IMR-90 (cell line): ENCODE results near the gene WDR81. TPM values are rescaled to one million over a fixed set of nuclear protein-coding genes. Genes with fewer than 3 reads are reported as not detected.
A peak's percentile ranks its signal among the peaks of the same experiment; 100 is the strongest.

Source experiments
- ATAC-seq: fragments of 200-7000 bp; cut with Tn5 transposase; 2 replicates; pipeline ENCODE4 v1.9.1; 2020; ENCODE audit warnings: low read depth, mild to moderate bottlenecking, moderate library complexity
- BruUV-seq: library from RNA; stranded (reverse); fragments of 400-500 nt; replicated peaks from 2 replicates; lab custom pipeline; 2021; lab: Mats Ljungman, UMichigan
- CTCF ChIA-PET: fragments of 300-600 bp; formaldehyde crosslinking; extraction: SDS; loops from one replicate; lab custom pipeline; 2021; ENCODE audit warnings: antibody characterized with exemption; lab: Yijun Ruan, JAX
- POLR2A ChIA-PET: fragments of 300-600 bp; sonication (Branson Sonifier 250); formaldehyde crosslinking; loops from one replicate; lab custom pipeline; 2022; ENCODE audit warnings: antibody characterized with exemption; ENCODE audit not compliant: unreplicated experiment; lab: Charles Lee
- DNase-seq: peaks from one replicate; pipeline ENCODE4 v3.0.0; 2013
- H2AFZ ChIP-seq: replicated peaks from 2 replicates; pipeline ENCODE3; 2013; ENCODE audit warnings: low read length, mild to moderate bottlenecking; ENCODE audit not compliant: poor library complexity
- H2AK5ac ChIP-seq: 2 replicates; pipeline ENCODE4 v1.6.1; 2013; ENCODE audit warnings: low read depth, low read length, inconsistent platforms
- H2AK9ac ChIP-seq: replicated peaks from 2 replicates; pipeline ENCODE3; 2013; ENCODE audit warnings: mild to moderate bottlenecking, low read depth, low read length, moderate library complexity; ENCODE audit not compliant: poor library complexity
- H2BK120ac ChIP-seq: 2 replicates; pipeline ENCODE4 v1.6.1; 2013; ENCODE audit warnings: low read depth, low read length, inconsistent platforms
- H2BK15ac ChIP-seq: 3 replicates; pipeline ENCODE4 v1.6.1; 2013; ENCODE audit warnings: low read depth, low read length, inconsistent platforms
- H2BK20ac ChIP-seq: 2 replicates; pipeline ENCODE4 v1.6.1; 2013; ENCODE audit warnings: low read depth, mild to moderate bottlenecking, inconsistent platforms, low read length, moderate library complexity
- H2BK5ac ChIP-seq: 2 replicates; pipeline ENCODE4 v1.6.1; 2013; ENCODE audit warnings: mild to moderate bottlenecking, low read depth, low read length, inconsistent platforms; ENCODE audit not compliant: poor library complexity, severe bottlenecking
- H3K14ac ChIP-seq: replicated peaks from 2 replicates; pipeline ENCODE4 v1.6.1; 2013; ENCODE audit warnings: low read depth, low read length, inconsistent platforms
- H3K18ac ChIP-seq: 2 replicates; pipeline ENCODE4 v1.6.1; 2013; ENCODE audit warnings: low read depth, low read length, control low read depth
- H3K23ac ChIP-seq: 2 replicates; pipeline ENCODE4 v1.6.1; 2013; ENCODE audit warnings: low read depth, low read length, inconsistent platforms
- H3K27ac ChIP-seq: 2 replicates; pipeline ENCODE4 v1.5.1; 2013; ENCODE audit warnings: mild to moderate bottlenecking, control low read depth, low read length; ENCODE audit not compliant: insufficient read depth
- H3K27me3 ChIP-seq: 2 replicates; pipeline ENCODE4 v1.6.1; 2013; ENCODE audit warnings: low read length; ENCODE audit not compliant: control insufficient read depth, insufficient read depth
- H3K36me3 ChIP-seq: 2 replicates; pipeline ENCODE4 v1.6.1; 2013; ENCODE audit warnings: low read length, mixed read lengths; ENCODE audit not compliant: control insufficient read depth, insufficient read depth
- H3K4ac ChIP-seq: 2 replicates; pipeline ENCODE4 v1.6.1; 2013; ENCODE audit warnings: low read depth, low read length, inconsistent platforms
- H3K4me1 ChIP-seq: 2 replicates; pipeline ENCODE4 v1.6.1; 2013; ENCODE audit warnings: low read length, mixed read lengths; ENCODE audit not compliant: control insufficient read depth, insufficient read depth
- H3K4me2 ChIP-seq: 2 replicates; pipeline ENCODE4 v1.6.1; 2013; ENCODE audit warnings: low read depth, mild to moderate bottlenecking, control low read depth, low read length, moderate library complexity
- H3K4me3 ChIP-seq: 2 replicates; pipeline ENCODE4 v1.5.1; 2013; ENCODE audit warnings: low read depth, mild to moderate bottlenecking, control low read depth, low read length, moderate library complexity; ENCODE audit not compliant: insufficient read depth
- H3K56ac ChIP-seq: 2 replicates; pipeline ENCODE4 v1.6.1; 2013; ENCODE audit warnings: low read length, inconsistent platforms; ENCODE audit not compliant: insufficient read depth; ENCODE audit errors: extremely low read depth
- H3K79me1 ChIP-seq, 2 experiments: 2 replicates each; pipeline ENCODE4 v1.6.1; 2013; ENCODE audit warnings: low read length in 2 of 2, inconsistent platforms in 1 of 2, low read depth in 1 of 2
- H3K9ac ChIP-seq: 2 replicates; pipeline ENCODE4 v1.6.1; 2013; ENCODE audit warnings: low read depth, low read length, control low read depth
- H3K9me1 ChIP-seq: 2 replicates; pipeline ENCODE4 v1.6.1; 2013; ENCODE audit warnings: low read length, inconsistent platforms; ENCODE audit not compliant: insufficient read depth
- H3K9me3 ChIP-seq: 2 replicates; pipeline ENCODE4 v1.6.1; 2013; ENCODE audit warnings: low read length; ENCODE audit not compliant: control insufficient read depth, insufficient read depth
- H4K20me1 ChIP-seq: 2 replicates; pipeline ENCODE4 v1.6.1; 2013; ENCODE audit warnings: low read length, inconsistent platforms; ENCODE audit not compliant: insufficient read depth
- H4K5ac ChIP-seq: 2 replicates; pipeline ENCODE4 v1.6.1; 2013; ENCODE audit warnings: mild to moderate bottlenecking, low read depth, low read length, control low read depth
- H4K8ac ChIP-seq, 2 experiments: 2 replicates each; pipeline ENCODE4 v1.6.1; 2013; ENCODE audit warnings: low read depth in 2 of 2, low read length in 2 of 2, control low read depth in 1 of 2, inconsistent platforms in 1 of 2
- H4K91ac ChIP-seq: 2 replicates; pipeline ENCODE4 v1.6.1; 2013; ENCODE audit warnings: low read depth, low read length, inconsistent platforms; ENCODE audit not compliant: insufficient read depth
- ELK1 ChIP-seq: fragments of 150-350 bp; IDR thresholded peaks from 2 replicates; pipeline ENCODE4 v1.6.1; 2016; ENCODE audit warnings: low read depth, mild to moderate bottlenecking, low read length, moderate library complexity, borderline replicate concordance
- FOS ChIP-seq: fragments of 150-350 bp; IDR thresholded peaks from 2 replicates; pipeline ENCODE4 v1.6.1; 2016; ENCODE audit warnings: low read depth, low read length
- WGBS, 2 experiments: methylation state at CpG; one replicate each; pipeline versions ENCODE4 v1.1.5 to v1.1.7; 2013; ENCODE audit warnings: missing lambda C conversion rate in 2 of 2; ENCODE audit not compliant: insufficient read length in 1 of 2; ENCODE audit errors: extremely low coverage in 2 of 2; 5-methylcytosine and 5-hydroxymethylcytosine counted together
- dilution Hi-C: fragments of 300-500 bp; cut with HindIII; formaldehyde crosslinking; loops from one replicate; pipeline ENCODE4 v1.14.3; 2018; ENCODE audit warnings: low sequenced_read_pairs; ENCODE audit not compliant: unreplicated experiment
- in situ Hi-C: fragments of 300-500 bp; cut with MboI; formaldehyde crosslinking; loops from 3 replicates; pipeline ENCODE4 v1.14.3; 2019; ENCODE audit warnings: low sequenced_read_pairs, inconsistent platforms, mixed read lengths
- intact Hi-C: fragments of 100-400 bp; cut with micrococcal nuclease; formaldehyde crosslinking; loops from 2 replicates; pipeline ENCODE4 v1.10.0; 2022
- polyA plus RNA-seq, 3 experiments: library from polyadenylated mRNA; depleted of rRNA; stranded (reverse); fragments of >200 nt; gene quantifications; 2 replicates each; pipeline ENCODE4 v1.2.3, GENCODE V29; 2012; ENCODE audit warnings: low replicate concordance in 1 of 3
- total RNA-seq: library from RNA; depleted of rRNA; stranded (reverse); fragments of >200 nt; gene quantifications from 2 replicates; pipeline ENCODE4 v1.2.3, GENCODE V29; 2012

WDR81 gene
- total and polyA plus RNA-seq, 2 of the 4 experiments (the other 2 are of a cell fraction): 3.0 to 8.4 TPM

GRCh38 chr17:1718362-1719165, 5.9 kb upstream of the WDR81 start:
- Histone ChIP-seq H3K4ac (peak overlapping the region; percentile 99), H3K56ac (no peak overlapping the region), H3K9me3 (no peaks in the 10 kb centered on the region), H2BK5ac (peak overlapping the region; percentile 35), H2BK120ac (peak overlapping the region; percentile 64), H2AK9ac (peak overlapping the region; percentile 96), H3K79me1 (peaks cover 0 to 27% of the 10 kb centered on the region in 2 experiments; a peak in 2 of 4 replicates), H3K4me2 (no peak overlapping the region), H3K4me3 (no peak overlapping the region), H3K9me1 (no peaks in the 10 kb centered on the region; the same call in 1 of the 2 replicates), H4K20me1 (peaks cover 20% of the 10 kb centered on the region), H4K5ac (peak overlapping the region; percentile 27; the same call in 1 of the 2 replicates), H3K9ac (no peak overlapping the region), H3K23ac (no peak overlapping the region), H3K14ac (peak overlapping the region; percentile 5; the same call in 1 of the 2 replicates), H2AK5ac (peak overlapping the region; percentile 84), H3K4me1 (peaks cover 10% of the 10 kb centered on the region), H2AFZ (peak overlapping the region; percentile 8), H3K27ac (peak overlapping the region; percentile 88), H2BK20ac (peak overlapping the region; percentile 69; the same call in 1 of the 2 replicates), H4K91ac (peak overlapping the region; percentile 53), H3K18ac (no peak overlapping the region), H2BK15ac (peak overlapping the region; percentile 62; the same call in 2 of the 3 replicates), H4K8ac (peak overlapping the region; percentile 50 to 84; a peak in 3 of 4 replicates), H3K27me3 (no peaks in the 10 kb centered on the region), H3K36me3 (peaks cover 11% of the 10 kb centered on the region)
- ChIA-PET POLR2A (no interaction called here), CTCF (interaction anchor here (0.6 to 5.1 kb wide), 2 partner anchors 52 to 64 kb away, joined by 3 to 31 read pairs; no protein-coding TSS in a partner anchor)
- TF ChIP-seq ELK1 (no peak), FOS (no peak)
- intact Hi-C loops: loop anchor here (5.0 kb wide), 1 partner anchor 324 kb away; the partner anchor contains the start of gene OVCA2
- BruUV-seq: no TSS peak
- in situ Hi-C loops: loop anchor here (25.0 kb wide), 1 partner anchor 319 kb away; the partner anchor contains the start of genes DPH1, OVCA2 and RTN4RL1
- DNase-seq: no peak
- dilution Hi-C loops: no loop called here
- ATAC-seq: no peak
- 97% methylated on average over 6 of the region's 19 CpGs; no CpG with 5 or more reads in 1 of the 2 experiments for WGBS, 2 experiments
